Glomerular visceral epithelial cell (primary cell): ENCODE results near the gene FLT3LG.

Experiments
- DNase-seq: peaks from one replicate; pipeline ENCODE4 v3.0.0-alpha.2; 2016; ENCODE audit errors: extremely low spot score

Gene FLT3LG

DNA sequence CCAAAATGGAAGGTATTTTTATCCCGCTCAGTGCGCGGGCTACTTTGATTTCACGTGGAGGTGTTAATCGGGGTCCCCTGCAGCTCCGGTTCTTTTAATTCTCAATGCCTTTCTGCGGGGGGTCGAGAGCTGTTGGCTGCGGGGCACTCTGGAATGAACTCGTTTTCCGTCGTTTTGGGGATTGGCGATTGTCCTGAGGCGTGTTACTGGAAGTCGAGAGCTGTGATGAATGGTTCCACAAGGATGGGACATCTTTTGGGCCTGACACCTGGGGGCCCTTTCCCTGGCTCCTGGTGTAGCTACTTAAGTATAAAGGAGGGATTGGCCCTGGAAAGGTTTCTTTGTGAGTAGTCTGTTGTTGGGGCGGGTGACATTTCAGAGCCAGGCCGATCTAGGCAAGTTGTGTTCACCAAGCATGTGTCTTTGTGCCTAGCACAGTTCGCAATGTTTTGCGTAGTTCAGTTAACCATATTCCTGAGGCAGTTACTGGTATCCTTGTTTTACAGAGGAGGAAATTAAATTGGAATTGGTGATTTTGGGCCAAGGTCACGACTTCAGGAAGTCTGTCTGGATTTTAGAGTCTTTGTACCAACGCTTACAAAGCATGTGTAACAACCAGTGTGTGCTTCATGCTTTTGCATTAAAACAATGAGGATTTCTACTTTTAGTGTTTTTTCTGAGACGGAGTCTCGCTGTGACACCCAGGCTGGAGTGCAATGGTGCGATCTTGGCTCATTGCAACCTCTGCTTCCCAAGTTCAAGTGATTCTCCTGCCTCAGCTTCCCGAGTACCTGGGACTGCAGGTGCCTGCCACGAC is 14.2 kb downstream of the FLT3LG start:
- no peak for DNase-seq

DNA sequence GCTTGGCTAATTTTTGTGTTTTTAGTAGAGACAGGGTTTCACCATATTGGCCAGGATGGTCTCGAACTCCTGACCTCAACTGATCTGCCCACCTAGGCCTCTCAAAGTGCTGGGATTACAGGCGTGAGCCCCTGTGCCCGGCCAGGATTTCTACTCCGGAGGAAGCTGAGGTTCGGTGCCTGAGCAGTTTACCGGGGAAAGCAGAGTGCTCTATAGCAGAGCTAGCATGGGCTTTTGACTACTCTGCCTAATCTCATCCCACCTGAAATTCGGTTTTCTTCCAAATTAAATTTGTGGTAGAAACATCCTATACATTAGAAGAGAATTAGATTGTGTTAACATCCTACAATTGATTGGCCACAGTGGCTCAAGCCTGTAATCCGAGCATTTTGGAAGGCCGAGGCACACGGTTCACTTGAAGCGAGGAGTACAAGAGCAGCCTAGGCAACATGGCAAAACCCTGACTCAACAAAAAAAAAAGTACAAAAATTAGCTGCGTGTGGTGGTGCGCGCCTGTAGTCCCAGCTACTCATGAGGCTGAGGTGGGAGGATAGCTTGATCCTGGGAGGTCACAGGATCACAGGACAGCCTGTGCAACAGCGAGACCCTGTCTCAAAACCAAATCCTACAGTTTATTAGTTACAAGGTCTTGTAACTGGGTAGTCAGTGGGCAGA is 15.0 kb downstream of the FLT3LG start:
- no peak for DNase-seq

- no peak for DNase-seq
Measured at GRCh38 chr19:49489601-49490167, 15.7 kb downstream of the FLT3LG start.

DNA sequence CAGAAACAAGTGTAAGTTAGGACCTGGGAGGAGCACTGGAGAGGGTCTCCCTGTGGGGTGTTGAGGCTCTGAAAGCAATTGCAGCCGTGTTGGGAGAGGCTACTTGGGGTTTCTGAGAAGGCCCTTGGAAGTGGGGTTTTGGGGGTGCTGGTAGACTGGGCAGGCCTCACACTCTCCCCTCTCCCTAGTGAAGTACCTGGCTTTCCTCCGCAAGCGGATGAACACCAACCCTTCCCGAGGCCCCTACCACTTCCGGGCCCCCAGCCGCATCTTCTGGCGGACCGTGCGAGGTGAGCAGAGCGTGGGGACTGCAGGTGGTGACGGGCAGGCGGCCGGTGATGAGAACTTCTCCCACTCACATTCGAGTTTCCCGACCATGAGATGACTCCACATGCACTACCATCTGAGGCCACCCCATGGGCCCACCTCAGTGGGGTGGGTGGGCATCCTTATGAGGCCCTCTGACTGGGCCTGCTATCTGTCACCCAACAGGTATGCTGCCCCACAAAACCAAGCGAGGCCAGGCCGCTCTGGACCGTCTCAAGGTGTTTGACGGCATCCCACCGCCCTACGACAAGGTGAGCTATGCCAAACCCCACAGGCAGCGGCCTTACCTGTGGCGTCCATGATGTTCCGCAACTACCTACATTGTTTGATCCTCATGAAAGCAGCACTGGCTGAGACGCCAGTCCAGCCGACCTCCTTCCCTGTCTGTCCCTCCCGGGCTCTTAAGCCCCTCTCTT is 16.4 kb downstream of the FLT3LG start:
- no peak for DNase-seq

DNA sequence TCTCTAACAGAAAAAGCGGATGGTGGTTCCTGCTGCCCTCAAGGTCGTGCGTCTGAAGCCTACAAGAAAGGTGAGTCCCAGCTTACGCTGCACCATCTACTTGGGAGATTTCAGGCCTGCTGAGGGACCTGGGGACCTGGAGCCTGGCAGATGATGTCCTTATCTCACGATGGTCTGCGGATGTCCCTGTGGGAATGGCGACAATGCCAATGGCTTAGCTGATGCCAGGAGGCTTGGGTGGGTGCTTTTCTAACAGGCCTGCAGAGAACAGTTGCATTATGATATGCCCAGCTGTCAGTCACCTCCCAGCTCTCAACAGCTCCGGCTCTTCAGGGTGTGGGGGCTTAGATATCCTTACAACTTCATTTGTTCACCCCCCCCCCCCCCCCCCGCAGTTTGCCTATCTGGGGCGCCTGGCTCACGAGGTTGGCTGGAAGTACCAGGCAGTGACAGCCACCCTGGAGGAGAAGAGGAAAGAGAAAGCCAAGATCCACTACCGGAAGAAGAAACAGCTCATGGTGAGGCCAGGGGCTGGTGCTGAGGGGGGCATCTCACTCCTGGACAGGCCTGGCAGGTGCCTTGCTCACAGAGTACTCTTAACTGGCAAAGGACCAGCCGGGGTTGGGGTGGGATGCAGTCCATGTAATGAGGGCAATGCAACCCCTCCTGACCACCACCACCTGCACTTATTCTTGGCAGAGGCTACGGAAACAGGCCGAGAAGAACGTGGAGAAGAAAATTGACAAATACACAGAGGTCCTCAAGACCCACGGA is 17.2 kb downstream of the FLT3LG start:
- no peak for DNase-seq

- DNase-seq = no peak
Measured at GRCh38 chr19:49491804-49492572, 18.0 kb downstream of the FLT3LG start.

GRCh38 chr19:49492573-49493405 is 18.8 kb downstream of the FLT3LG start:
- no peak for DNase-seq

GRCh38 chr19:49496574-49497008 is 22.6 kb downstream of the FLT3LG start:
- DNase-seq = no peak

DNA sequence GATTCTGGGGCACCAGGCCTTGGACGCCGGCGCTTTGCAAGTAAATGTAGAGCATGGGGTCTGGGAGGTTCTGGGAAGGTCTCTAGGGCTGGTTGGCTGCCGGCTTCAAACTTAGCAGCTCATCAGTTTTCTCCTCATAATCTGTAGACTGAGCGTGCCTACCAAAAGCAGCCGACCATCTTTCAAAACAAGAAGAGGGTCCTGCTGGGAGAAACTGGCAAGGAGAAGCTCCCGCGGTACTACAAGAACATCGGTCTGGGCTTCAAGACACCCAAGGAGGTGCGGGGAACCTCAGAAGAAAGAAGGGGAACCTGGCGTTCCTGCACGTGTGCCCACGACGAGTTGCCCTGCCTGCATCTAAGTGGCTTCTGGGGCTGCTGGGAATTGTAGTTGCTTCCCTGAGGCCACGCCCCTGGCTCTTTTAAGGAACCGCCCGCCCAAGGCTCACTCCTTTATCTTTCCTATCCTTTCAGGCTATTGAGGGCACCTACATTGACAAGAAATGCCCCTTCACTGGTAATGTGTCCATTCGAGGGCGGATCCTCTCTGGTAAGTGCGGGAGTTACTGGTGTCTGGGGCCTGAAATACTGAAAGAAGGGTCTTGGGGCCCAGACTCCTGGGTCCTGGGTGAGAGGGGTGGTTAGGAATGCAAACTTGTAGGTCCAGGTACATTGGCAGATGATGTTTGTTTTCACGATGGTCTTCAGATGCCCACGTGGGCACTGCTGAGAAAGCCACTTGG is 23.2 kb downstream of the FLT3LG start:
- peak; percentile 63 for DNase-seq

- no peak for DNase-seq
Measured at GRCh38 chr19:49497789-49498103, 23.7 kb downstream of the FLT3LG start.

- DNase-seq = no peak
Measured at GRCh38 chr19:49498475-49498874, 24.5 kb downstream of the FLT3LG start.

DNA sequence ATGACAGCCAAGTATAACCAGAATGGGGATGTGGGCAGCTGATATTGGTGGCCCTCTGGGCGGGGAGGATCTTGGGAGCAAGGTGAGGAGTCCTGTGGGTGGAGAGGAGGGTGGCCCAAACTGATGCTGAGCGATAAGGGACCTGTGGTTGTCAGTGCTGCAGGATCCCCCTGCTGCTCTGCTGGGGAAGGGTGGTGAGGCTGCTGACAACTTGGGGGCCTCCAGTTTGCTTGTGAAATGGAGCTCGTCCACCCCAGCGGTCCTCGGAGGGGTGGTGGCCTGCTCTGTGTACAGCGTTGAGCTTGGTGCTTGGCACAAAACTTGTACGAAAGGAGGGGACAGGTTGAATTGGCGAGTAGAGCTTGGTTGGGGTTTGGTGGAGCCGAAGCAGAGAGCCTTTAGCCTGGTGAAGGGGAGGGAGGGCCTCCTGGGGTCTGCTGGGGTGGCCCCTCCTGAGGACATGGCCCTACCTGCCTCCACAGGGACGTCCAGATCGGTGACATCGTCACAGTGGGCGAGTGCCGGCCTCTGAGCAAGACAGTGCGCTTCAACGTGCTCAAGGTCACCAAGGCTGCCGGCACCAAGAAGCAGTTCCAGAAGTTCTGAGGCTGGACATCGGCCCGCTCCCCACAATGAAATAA is 25.1 kb downstream of the FLT3LG start:
- DNase-seq = no peak

- peak; percentile 71 for DNase-seq
Measured at GRCh38 chr19:49502866-49503581, 29.0 kb downstream of the FLT3LG start.

DNA sequence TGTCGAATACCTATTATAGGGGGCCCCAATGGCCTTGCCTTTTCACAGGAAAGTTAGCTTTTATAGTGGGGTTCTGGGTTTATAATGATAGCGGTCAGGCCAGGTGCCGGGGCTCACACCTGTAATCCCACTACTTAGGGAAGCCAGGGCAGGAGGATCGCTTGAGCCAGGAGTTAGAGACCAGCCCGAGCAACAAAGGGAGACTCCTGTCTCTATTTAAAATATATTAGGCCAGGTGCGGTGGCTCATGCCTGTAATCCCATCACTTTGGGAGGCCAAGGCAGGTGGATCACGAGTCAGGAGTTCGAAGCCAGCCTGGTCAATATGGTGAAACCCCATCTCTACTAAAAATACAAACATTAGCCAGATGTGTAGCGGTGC is 29.6 kb downstream of the FLT3LG start:
- no peak for DNase-seq

- DNase-seq = peak; percentile 67
Measured at GRCh38 chr19:49506575-49507105, 32.6 kb downstream of the FLT3LG start.

DNA sequence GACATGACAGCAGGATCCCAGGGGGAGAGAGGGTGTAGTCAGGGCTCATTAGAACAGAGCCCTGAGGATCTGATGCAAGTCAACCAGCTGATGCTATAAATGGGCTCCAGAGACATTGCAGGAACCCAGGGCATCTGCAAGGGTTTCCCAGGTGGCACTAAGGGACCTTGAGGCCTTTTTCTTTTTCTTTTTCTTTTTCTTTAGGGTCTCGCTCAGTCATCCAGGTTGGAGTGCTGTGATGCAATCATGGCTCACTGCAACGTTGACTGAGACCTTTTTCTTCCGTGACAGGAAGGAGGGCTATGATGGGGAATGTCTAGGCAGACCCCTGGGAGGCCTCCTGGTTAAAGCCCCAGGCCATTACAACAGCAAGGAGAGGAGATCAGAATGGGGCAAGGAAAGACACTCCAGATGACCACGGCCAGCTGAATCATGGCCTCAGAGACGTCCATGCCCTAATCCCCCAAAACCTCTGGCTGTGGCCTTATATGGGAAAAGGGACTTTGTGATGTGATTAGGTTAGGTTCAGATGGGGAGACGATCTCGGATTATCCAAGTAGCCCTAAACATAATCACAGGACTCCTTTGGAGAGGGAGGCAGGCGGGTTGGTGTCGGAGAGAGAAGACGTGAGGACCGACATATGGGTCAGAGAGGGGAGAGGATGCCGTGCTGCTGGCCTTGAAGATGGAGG is 33.9 kb downstream of the FLT3LG start:
- no peak for DNase-seq
